ENCODE measurements around the gene TBC1D24. TPM values are rescaled to one million over a fixed set of nuclear protein-coding genes. Genes with fewer than 3 reads are reported as not detected.

Gene TBC1D24
- total RNA-seq, 1 donor from 2014 or later, result 43.7 TPM

GRCh38 chr16:2468725-2469398 is 6.1 kb upstream of the TBC1D24 start:
- Histone ChIP-seq H3K9me3 (no peaks in the 10 kb centered on the region), H3K4me1 (peaks cover 36% of the 10 kb centered on the region), H3K36me3 (no peaks in the 10 kb centered on the region), H3K27me3 (peaks cover 45% of the 10 kb centered on the region), H3K4me3 (no peak overlapping the region), H3K27ac (no peak overlapping the region)
- DNase-seq (no peak), ATAC-seq (no peak)
- no peak for TF ChIP-seq CTCF (IDR thresholded peaks at IDR 0.05)
- intact Hi-C loops (cut with DNase I), result no loop called here

- DNase-seq (no peak), ATAC-seq (no peak)
- Histone ChIP-seq H3K4me3 (no peak overlapping the region), H3K27ac (no peak overlapping the region), H3K36me3 (no peaks in the 10 kb centered on the region), H3K27me3 (peaks cover 45% of the 10 kb centered on the region), H3K9me3 (no peaks in the 10 kb centered on the region), H3K4me1 (peaks cover 39% of the 10 kb centered on the region)
- intact Hi-C loops (cut with DNase I), result no loop called here
- TF ChIP-seq CTCF (IDR thresholded peaks at IDR 0.05), result no peak
Observed at GRCh38 chr16:2469399-2470233, 5.3 kb upstream of the TBC1D24 start.

GRCh38 chr16:2470234-2470601 is 4.7 kb upstream of the TBC1D24 start:
- Histone ChIP-seq H3K9me3 (no peaks in the 10 kb centered on the region), H3K4me3 (no peak overlapping the region), H3K27me3 (peaks cover 45% of the 10 kb centered on the region), H3K36me3 (no peaks in the 10 kb centered on the region), H3K4me1 (peaks cover 39% of the 10 kb centered on the region), H3K27ac (no peak overlapping the region)
- DNase-seq (no peak), ATAC-seq (no peak)
- no peak for TF ChIP-seq CTCF (IDR thresholded peaks at IDR 0.05)
- intact Hi-C loops (cut with DNase I), result no loop called here

- H3K4me3 ChIP-seq, result no peak overlapping the region
Observed at GRCh38 chr16:2470603-2471015, 4.3 kb upstream of the TBC1D24 start.

DNA sequence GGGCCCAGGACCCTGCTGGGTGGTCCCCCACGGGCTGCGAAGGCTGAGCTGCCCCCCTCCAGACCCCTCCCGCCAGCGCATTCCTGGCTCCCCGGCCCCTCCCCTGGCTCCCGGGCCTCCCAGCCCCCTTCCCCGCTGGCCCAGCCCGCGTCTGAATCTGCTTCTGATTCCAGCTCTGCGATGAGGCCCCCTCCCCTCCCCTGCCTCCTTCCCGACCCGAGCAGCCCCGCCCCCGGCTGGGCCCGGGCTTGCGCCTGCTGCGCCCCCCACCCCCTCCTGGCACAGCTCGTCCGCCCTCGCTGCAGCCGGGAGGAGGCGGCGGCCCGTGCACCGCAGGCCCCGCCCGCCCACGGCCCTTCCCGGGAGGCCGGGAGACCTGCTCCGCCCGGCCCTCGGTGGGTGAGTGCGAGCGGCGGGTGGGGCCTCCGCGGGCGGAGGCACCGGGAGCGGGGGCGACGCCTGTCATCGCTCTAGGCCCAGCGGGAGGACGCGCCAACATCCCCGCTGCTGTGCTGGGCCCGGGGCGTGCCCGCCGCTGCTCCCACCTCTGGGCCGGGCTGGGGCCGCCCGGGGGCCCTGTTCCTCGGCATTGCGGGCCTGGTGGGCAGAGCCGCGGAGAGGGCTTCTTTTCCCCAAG is 3.8 kb upstream of the TBC1D24 start, which contains the start of gene NTN3:
Gene NTN3, plus strand, starts transcription at position 282 of the 637 bp plus-strand sequence. CDS start 405 bp downstream, outside the sequence.
- Histone ChIP-seq H3K4me1 (peaks cover 47% of the 10 kb centered on the region), H3K27me3 (peaks cover 45% of the 10 kb centered on the region), H3K9me3 (no peaks in the 10 kb centered on the region), H3K27ac (no peak within 1 kb of the TSS), H3K4me3 (no peak within 1 kb of the TSS), H3K36me3 (no peaks in the 10 kb centered on the region)
- intact Hi-C loops (cut with DNase I), result no loop called here
- no peak for TF ChIP-seq CTCF (IDR thresholded peaks at IDR 0.05)
- ATAC-seq (no peak), DNase-seq (no peak)

More at GRCh38 chr16:2470603-2471015, 4.3 kb upstream of the TBC1D24 start:
- peaks cover 42% of the 10 kb centered on the region for H3K4me1 ChIP-seq
- no peaks in the 10 kb centered on the region for H3K9me3 ChIP-seq
- ATAC-seq, result no peak
- peaks cover 45% of the 10 kb centered on the region for H3K27me3 ChIP-seq
- no peak overlapping the region for H3K27ac ChIP-seq
- TF ChIP-seq CTCF (IDR thresholded peaks at IDR 0.05), result no peak
- intact Hi-C loops (cut with DNase I), result no loop called here
- no peak for DNase-seq
- no peaks in the 10 kb centered on the region for H3K36me3 ChIP-seq

Measured in upper lobe of right lung (tissue), 1 donor.